Prostate gland (tissue), 2 donors: ENCODE data around the gene ABHD10. TPM values are rescaled to one million over a fixed set of nuclear protein-coding genes. Genes with fewer than 3 reads are reported as not detected.

Source experiments
- DNase-seq: peaks from one replicate; pipeline ENCODE4 v3.0.0-alpha.2; 2019; ENCODE audit warnings: low spot score
- H3K27ac ChIP-seq, 2 donors: fragments of 200-600 bp; sonication (generic); 2 replicates each; pipeline ENCODE4 v1.5.1; 2017 to 2019
- H3K27me3 ChIP-seq: fragments of 200-600 bp; sonication (generic); replicated peaks from 2 replicates; pipeline ENCODE4 v1.5.1; 2019; ENCODE audit not compliant: insufficient read depth
- H3K36me3 ChIP-seq, 2 donors: fragments of 200-600 bp; sonication (generic); 1 replicate in 1 of 2; 2 replicates in 1 of 2; pipeline versions ENCODE4 v1.5.1 to v1.8.1; 2017 to 2019
- H3K4me1 ChIP-seq: fragments of 200-600 bp; sonication (generic); replicated peaks from 2 replicates; pipeline ENCODE4 v1.5.1; 2019
- H3K4me3 ChIP-seq, 2 donors: fragments of 200-600 bp; sonication (generic); 2 replicates each; pipeline ENCODE4 v1.5.1; 2017 to 2019
- H3K9me3 ChIP-seq: fragments of 200-600 bp; sonication (generic); 2 replicates; pipeline ENCODE4 v1.5.1; 2017
- POLR2A ChIP-seq: fragments of 450-650 bp; IDR thresholded peaks from one replicate; pipeline ENCODE4 v1.6.1; 2016; ENCODE audit warnings: antibody characterized with exemption, mild to moderate bottlenecking
- POLR2AphosphoS5 ChIP-seq: sonication (generic); formaldehyde crosslinking; IDR thresholded peaks from one replicate; pipeline ENCODE4 v1.6.1; 2017; ENCODE audit warnings: antibody characterized with exemption
- WGBS: methylation state at CpG from one replicate; pipeline ENCODE4 v1.1.5; 2018; 5-methylcytosine and 5-hydroxymethylcytosine counted together
- intact Hi-C: fragments of 100-400 bp; cut with DNase I; formaldehyde crosslinking; loops from one replicate; pipeline ENCODE4 v1.14.2; 2022
- total RNA-seq, 2 donors: library from RNA; depleted of rRNA; stranded (reverse); fragments of >200 nt; gene quantifications; one replicate each; pipeline ENCODE4 v1.1.0, GENCODE V29; 2016
- TF ChIP-seq, protein P1 (sequence below), 4 experiments: fragments of 200-600 bp in 2 of 4; fragments of 450-650 bp in 2 of 4; sonication (generic) in 2 of 4; IDR thresholded peaks; 1 replicate in 3 of 4; 2 replicates in 1 of 4; pipeline ENCODE4 v1.5.1; 2016 to 2019; ENCODE audit warnings: antibody characterized with exemption in 4 of 4, mild to moderate bottlenecking in 2 of 4, moderate library complexity in 2 of 4

The ABHD10 gene
- total RNA-seq, 2 donors from 2014 or later, result 36.3 to 40.1 TPM

DNA sequence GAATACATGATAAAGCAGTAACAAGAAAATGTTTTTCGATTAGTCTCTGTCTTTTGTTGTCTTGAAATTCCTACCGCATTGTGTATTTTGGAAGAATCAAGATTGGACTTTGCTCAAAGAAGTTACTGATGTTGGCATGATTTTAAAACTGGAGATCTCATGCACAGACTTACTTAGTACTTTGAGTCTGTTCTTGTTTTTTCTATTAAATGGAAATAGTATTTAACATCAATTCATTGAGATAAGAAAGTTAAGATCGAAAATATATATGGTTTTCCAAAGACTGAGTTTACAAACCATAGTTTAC, 2.6 kb downstream of the ABHD10 start:
- 20% methylated on average over 3 of the region's 3 CpGs for WGBS
- no peaks in the 10 kb centered on the region for H3K27me3 ChIP-seq
- DNase-seq, result no peak
- H3K27ac ChIP-seq, result peak overlapping the region in 1 of 2 donors; percentile 7
- no peaks in the 10 kb centered on the region for H3K36me3 ChIP-seq
- peaks cover 6% of the 10 kb centered on the region for H3K4me1 ChIP-seq
- no peak overlapping the region for H3K4me3 ChIP-seq
- intact Hi-C loops, result no loop called here
- no peaks in the 10 kb centered on the region for H3K9me3 ChIP-seq
- TF ChIP-seq POLR2A (no peak), POLR2AphosphoS5 (no peak)
- TF ChIP-seq, protein P1, sequence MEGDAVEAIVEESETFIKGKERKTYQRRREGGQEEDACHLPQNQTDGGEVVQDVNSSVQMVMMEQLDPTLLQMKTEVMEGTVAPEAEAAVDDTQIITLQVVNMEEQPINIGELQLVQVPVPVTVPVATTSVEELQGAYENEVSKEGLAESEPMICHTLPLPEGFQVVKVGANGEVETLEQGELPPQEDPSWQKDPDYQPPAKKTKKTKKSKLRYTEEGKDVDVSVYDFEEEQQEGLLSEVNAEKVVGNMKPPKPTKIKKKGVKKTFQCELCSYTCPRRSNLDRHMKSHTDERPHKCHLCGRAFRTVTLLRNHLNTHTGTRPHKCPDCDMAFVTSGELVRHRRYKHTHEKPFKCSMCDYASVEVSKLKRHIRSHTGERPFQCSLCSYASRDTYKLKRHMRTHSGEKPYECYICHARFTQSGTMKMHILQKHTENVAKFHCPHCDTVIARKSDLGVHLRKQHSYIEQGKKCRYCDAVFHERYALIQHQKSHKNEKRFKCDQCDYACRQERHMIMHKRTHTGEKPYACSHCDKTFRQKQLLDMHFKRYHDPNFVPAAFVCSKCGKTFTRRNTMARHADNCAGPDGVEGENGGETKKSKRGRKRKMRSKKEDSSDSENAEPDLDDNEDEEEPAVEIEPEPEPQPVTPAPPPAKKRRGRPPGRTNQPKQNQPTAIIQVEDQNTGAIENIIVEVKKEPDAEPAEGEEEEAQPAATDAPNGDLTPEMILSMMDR (IDR thresholded peaks at IDR 0.05), result no peak

DNA sequence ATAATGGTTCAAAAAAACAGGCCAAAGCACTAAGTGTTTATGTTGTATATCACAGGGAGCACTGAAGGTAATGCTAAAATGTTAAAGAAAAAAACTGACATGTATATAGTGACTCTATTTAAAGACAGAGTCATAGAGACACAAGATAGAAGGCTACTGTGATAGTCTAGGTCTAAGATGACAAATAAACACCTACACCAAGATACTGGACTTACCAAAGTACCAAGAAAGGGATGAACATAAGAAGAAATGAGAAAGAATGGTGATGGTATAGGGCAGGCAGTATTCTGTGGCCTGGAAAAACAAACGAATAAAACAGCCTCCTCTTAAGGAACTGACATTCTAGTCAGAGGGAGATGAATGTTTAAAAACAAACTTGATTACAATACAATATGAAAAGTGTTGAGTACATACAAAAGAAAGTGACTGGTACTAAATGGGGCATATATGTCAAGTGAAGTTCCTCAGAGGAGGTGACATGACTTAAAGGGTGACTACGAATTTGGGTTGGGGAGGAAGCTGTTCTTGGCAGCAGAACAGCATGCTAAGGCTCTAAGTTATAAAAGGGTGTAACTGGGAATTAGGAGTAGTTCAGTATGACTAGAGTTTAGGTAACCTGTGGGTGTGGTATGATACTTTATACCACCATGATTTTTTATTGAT, 5.9 kb downstream of the ABHD10 start:
- Histone ChIP-seq H3K9me3 (no peaks in the 10 kb centered on the region), H3K4me1 (peaks cover 6% of the 10 kb centered on the region), H3K4me3 (no peak overlapping the region), H3K27ac (no peak overlapping the region), H3K36me3 (no peaks in the 10 kb centered on the region), H3K27me3 (no peaks in the 10 kb centered on the region)
- TF ChIP-seq, protein P1 (IDR thresholded peaks at IDR 0.05), result no peak
- TF ChIP-seq POLR2A (no peak), POLR2AphosphoS5 (no peak)
- no peak for DNase-seq
- 63% methylated on average over 2 of the region's 2 CpGs for WGBS
- intact Hi-C loops, result no loop called here

DNA sequence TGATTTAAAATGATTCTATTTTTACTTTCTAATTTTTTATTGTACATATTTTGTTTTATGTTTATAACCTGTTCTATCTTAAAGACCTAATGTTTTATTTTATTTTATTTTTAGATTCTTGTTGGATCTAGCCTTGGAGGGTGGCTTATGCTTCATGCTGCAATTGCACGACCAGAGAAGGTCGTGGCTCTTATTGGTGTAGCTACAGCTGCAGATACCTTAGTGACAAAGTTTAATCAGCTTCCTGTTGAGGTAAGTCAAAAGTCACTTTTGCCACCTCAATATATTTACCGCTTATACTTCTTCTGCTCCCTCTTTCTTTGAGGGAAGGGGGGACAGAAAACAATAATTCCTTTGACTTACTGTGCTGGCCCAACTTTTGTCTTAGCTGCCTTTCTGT, 8.0 kb downstream of the ABHD10 start:
- DNase-seq, result no peak
- Histone ChIP-seq H3K9me3 (no peaks in the 10 kb centered on the region), H3K36me3 (no peaks in the 10 kb centered on the region), H3K27me3 (no peaks in the 10 kb centered on the region), H3K4me1 (no peaks in the 10 kb centered on the region), H3K27ac (no peak overlapping the region), H3K4me3 (no peak overlapping the region)
- no peak for TF ChIP-seq POLR2AphosphoS5
- TF ChIP-seq POLR2A, result no peak
- TF ChIP-seq, protein P1 (IDR thresholded peaks at IDR 0.05), result no peak
- WGBS, result 91% methylated on average over 3 of the region's 3 CpGs
- intact Hi-C loops, result no loop called here

DNA sequence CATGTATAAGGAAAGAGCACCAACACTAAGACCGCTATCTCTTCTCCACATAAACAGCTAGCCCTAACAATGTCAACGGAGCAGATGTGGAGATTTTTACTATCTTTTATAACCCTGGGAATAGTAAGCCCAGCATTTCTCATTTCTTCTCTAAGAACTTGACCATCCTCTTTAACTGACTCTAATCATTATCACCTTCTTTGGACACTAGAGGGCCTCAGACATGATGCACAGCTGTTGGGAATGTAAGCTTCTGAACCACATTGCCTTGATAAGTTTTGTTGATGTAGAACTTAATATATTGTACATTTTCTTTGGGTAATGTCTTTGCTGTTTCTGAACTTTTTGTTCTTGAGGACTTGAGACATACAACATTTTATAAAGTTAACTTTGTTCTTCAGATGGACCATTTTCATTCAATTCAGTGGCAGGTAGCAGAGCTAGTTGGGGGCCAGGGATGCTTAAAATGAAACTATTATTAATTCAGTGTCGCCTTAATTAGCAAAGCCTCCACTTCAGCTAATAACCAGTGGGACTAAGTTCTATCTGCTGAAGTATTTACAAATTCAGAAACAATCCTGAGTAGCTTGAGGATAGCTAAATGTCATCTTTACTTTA, 10.3 kb downstream of the ABHD10 start:
- Histone ChIP-seq H3K36me3 (no peaks in the 10 kb centered on the region), H3K27me3 (no peaks in the 10 kb centered on the region), H3K9me3 (no peaks in the 10 kb centered on the region), H3K4me3 (no peak overlapping the region), H3K4me1 (no peaks in the 10 kb centered on the region), H3K27ac (no peak overlapping the region)
- TF ChIP-seq, protein P1 (IDR thresholded peaks at IDR 0.05), result peak in 3 of 4 experiments; percentile 41 to 75 (median 56)
- TF ChIP-seq POLR2A, result no peak
- peak; percentile 15 for TF ChIP-seq POLR2AphosphoS5
- 59% methylated on average over 3 of the region's 3 CpGs for WGBS
- DNase-seq, result no peak
- intact Hi-C loops, result no loop called here

DNA sequence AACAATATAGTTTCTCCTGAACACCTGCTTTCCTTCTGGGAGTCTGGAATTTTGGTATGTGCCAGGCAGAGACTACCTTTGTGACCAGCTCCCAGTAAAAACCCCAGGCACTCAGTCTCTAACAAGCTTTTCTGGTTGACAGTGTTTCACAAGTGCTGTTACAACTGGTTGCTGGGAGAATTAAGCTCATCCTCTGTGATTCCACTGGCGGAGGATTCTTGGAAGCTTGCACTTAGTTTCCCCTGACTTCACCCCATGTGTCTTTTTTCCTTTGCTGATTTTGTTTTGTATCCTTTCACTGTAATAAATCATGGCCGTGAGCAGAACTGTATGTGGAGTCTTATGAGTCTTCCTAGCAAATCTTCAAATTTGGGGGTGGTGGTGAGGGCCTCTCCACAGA, 14.2 kb downstream of the ABHD10 start:
- no peaks in the 10 kb centered on the region for H3K4me1 ChIP-seq
- WGBS, result 79% methylated on average over 2 of the region's 2 CpGs
- H3K9me3 ChIP-seq, result no peaks in the 10 kb centered on the region
- no peak for DNase-seq
- intact Hi-C loops, result no loop called here
- no peaks in the 10 kb centered on the region for H3K36me3 ChIP-seq
- TF ChIP-seq, protein P1 (IDR thresholded peaks at IDR 0.05), result no peak
- TF ChIP-seq POLR2A (no peak), POLR2AphosphoS5 (no peak)
- H3K4me3 ChIP-seq, result no peak overlapping the region
- no peaks in the 10 kb centered on the region for H3K27me3 ChIP-seq
- H3K27ac ChIP-seq, result no peak overlapping the region
